ENCODE measurements around the gene SAP30L.
A peak's percentile ranks its signal among the peaks of the same experiment; 100 is the strongest.

The SAP30L gene

GRCh38 chr5:154461531-154461930 is 15.7 kb downstream of the SAP30L start:
- DNase-seq (ENCODE audit: low read depth in 2 of 2, low spot score in 1 of 2): no peak

DNA sequence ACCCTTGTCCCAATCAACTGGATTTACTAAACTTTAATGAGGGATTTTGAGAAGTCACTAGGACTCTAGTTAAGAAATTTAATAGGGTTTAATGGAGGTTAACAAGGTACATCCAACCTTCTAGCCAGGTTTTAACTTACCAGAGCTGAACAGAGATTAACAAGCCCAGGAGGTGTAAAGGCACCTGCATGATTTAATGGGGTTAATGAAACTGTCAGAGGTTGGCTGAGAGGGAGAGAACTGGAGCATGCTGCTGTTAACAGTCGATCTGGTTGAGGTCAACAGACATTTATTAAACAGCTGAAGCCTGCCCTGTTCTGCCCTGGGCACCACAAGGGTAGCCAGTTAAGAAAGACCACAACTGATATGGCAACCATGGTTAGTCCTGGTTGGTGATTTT is 18.6 kb downstream of the SAP30L start:
- DNase-seq (ENCODE audit: low read depth in 2 of 2, low spot score in 1 of 2): no peak

DNA sequence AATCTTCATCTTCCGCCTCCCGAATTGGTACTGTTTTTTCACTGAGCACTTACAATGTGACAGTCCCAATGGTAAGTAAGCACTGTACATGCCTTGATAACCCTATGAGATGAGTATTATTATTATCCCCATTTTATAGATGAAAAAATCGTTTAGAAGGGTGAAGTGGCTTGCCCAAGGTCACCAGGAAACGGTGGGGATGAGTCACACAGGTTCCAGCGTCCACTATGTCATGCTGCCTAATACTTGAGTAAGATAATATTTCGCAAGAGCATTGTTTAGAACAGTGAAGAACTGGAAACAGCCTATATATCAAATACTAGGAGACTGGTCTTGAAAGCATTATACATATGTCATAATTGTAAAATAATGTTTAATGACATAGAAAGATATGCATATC is 19.4 kb downstream of the SAP30L start:
- DNase-seq (ENCODE audit: low read depth in 2 of 2, low spot score in 1 of 2): no peak

DNA sequence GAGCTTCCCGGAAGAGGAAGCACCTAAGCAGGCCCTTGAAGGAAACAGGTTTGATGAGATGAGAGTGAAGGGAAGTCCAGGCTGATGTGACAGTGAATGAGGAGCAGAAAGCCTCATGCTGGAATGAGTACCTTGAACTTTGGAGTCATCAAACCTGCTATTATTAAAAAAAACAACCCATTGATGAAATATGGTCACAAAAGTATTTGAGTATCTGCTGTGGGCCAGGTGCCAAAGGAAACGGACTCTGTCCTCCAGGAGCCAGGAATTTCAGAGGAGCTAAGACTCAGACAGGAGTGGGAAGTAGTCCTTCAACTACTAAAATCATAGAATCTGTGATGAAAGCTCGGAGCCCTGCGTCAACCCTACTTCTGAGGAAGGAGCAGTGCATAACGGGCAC is 20.4 kb downstream of the SAP30L start:
- DNase-seq (ENCODE audit: low read depth in 2 of 2, low spot score in 1 of 2): no peak

- DNase-seq (ENCODE audit: low read depth in 2 of 2, low spot score in 1 of 2): no peak
Observed at GRCh38 chr5:154466671-154467070, 20.9 kb downstream of the SAP30L start.

DNA sequence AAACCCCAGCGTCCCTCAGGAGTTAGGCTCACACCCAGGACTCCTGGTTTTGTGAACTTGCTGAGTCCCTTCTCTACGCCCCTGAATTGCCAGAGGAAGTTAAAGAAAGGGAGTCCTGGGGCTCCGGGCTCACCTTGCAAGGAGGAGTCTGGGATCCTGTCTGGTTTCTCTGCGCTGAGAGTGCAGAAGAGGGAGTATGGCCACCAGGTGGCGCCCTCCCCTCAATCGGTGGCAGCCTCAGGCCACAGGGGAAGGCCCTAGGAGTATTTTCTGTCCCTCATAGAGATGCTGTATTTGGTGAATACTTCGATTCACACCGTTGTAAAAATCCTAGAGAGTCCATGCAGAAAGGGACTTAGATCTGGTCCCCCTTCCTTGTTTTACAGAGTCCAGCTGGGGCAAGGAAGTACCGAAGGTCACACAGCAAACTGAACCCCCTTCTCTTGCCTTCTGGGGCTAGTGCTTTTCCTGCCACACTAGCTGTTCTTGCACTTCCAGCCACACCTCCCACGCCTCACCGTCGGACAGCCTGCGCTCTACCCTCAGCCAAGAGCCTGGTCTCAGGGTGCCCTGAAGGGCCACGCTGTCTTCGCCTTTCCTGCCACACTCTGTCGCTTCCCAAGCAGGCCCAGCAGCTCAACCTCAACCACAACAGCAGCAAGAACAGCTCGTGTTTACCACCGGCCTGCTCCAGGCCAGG is 22.0 kb downstream of the SAP30L start:
- DNase-seq (ENCODE audit: low read depth in 2 of 2, low spot score in 1 of 2): peak; percentile 52 to 54

- no peak for DNase-seq (ENCODE audit: low read depth in 2 of 2, low spot score in 1 of 2)
Observed at GRCh38 chr5:154470137-154470536, 24.3 kb downstream of the SAP30L start.

DNA sequence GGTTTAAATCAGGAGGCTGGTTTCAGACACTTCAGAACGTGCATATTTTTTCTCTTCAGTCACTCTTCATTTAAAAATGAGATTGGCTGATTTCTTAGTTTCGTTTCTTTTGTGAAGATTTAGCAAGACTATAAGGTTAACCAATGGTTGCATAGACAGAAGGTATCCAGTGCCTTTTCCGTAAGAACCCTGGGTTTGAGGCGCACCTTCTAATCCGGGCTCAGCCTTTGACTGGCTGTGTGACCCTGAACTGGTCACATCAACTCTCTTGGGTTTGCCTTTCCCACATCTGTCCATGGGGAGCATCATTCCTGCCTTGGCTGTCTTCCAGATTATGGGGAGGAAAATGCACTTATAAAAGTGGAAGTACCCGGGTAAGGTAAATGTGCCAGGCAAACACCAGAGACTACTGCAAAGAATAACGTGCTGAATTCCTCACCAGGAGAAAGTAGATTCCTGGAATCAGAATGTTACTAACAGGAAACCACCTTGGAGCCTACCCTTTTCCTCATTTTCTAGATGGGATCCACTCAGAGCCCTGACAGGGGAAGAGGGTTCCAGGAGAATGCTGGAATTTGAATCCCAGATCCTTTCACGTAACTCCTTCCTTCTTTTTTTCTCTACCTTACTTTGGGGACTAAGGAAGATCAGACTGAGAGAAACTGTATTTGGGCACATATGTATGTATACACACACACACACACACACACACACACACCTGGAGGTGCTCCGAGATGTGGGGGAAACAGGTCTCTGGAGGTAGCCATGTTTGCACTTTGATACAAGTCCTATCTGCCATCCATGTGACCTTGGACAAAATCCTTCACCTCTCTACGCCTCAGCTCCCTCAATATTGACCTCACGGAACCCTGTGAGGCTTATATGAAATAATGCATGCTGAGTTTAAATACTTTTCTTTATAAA is 25.4 kb downstream of the SAP30L start:
- DNase-seq (ENCODE audit: low read depth in 2 of 2, low spot score in 1 of 2): no peak

GRCh38 chr5:154472871-154473580 is 27.2 kb downstream of the SAP30L start:
- no peak for DNase-seq (ENCODE audit: low read depth in 2 of 2, low spot score in 1 of 2)

- DNase-seq (ENCODE audit: low read depth in 2 of 2, low spot score in 1 of 2): no peak
Observed at GRCh38 chr5:154473581-154474283, 27.9 kb downstream of the SAP30L start.

DNA sequence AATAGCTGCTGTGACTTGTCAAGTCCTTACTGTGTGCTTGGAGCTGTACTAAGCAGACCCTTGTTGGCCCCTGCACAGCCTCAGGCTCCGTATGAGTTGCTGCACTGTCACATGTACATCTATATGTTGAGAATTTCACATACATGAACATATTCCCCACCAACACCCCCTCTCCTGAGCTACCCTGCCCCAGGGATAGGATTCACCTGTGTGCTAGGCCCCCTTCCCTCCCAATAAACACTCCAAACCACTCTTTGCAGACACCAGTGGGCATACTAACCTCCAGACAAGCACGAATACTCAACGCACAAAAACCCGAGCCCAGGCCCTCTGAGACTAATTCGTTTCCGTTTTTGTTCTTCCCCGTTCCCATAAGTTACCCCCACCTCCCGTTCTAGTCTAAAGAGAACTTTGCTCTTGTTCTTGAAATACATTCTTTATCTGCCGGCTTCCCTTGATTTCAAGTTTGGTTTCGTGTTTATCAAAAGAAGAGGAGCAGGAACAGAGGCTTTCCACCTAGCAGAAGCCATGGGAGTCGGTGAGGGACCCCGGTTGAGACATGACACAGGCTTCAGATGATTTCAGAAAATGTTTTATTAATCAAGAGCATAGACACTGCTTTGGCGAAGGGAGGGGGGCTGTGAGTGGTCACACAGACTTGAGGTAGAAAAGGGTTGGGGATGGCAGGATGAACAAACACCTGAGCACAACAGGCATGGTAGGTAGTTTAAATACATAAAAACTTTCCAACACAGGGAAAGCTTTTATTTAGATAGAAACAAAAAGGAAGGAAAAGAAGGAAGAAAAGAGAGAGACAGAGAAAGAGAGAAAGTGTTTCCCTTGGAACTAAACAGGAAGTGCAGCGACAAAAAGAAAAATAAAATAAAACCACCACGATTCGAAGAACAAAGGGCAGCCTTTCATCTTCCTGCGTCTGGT is 28.9 kb downstream of the SAP30L start:
- no peak for DNase-seq (ENCODE audit: low read depth in 2 of 2, low spot score in 1 of 2)

GRCh38 chr5:154475591-154476353 is 30.0 kb downstream of the SAP30L start:
- no peak for DNase-seq (ENCODE audit: low read depth in 2 of 2, low spot score in 1 of 2)

DNA sequence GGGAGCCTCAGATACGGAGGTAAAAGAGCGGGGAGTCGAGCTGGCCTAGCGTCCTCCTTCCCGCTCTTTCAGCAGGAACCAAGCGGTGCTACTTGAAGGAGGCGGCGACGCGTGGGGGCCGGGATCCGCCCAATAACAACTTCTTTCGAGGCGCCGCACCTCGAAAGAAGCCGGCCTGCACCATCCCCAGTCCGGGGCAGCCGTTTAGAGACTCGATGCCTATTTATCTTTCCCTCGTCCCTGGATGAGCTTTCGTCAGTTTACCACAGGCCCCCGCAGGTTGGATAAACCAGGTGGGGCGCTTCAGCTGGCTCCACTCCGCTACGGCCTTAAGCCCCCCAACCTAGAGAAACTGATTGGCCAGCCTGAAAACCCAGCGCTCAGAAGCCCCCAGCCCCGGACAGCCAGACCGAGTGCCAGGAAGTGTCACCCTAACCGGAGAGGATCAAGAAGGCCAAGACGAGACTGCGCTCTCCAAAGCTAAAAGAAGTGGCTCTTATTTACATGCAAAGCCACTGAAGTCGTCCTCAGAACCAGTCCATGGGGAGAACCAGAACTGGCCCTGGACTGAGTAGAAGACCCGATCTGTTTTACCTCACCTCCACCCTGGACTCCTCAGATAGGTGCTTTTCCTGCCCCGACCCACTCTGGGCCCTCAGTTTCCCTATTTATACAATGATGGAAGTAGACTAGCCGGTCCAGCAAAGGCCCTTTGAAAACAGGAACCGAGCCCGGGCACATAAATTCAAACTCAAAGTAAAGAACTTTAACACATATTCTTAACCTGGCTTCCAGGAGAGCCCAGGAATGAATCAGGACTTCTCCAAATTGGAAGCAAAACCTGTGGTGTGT is 30.8 kb downstream of the SAP30L start:
- DNase-seq (ENCODE audit: low read depth in 2 of 2, low spot score in 1 of 2): no peak

GRCh38 chr5:154477382-154478223 is 31.8 kb downstream of the SAP30L start:
- no peak for DNase-seq (ENCODE audit: low read depth in 2 of 2, low spot score in 1 of 2)

GRCh38 chr5:154478224-154478565 is 32.4 kb downstream of the SAP30L start, which contains the start of gene HAND1:
Gene HAND1 (minus strand): TSS chr5:154478227. CDS start chr5:154478008, 219 bp downstream.
- no peak for DNase-seq (ENCODE audit: low read depth in 2 of 2, low spot score in 1 of 2)

- DNase-seq (ENCODE audit: low read depth in 2 of 2, low spot score in 1 of 2): no peak
Observed at GRCh38 chr5:154478752-154479159, 33.0 kb downstream of the SAP30L start.

- no peak for DNase-seq (ENCODE audit: low read depth in 2 of 2, low spot score in 1 of 2)
Observed at GRCh38 chr5:154479160-154479943, 33.6 kb downstream of the SAP30L start.
